Activated CD8-positive, alpha-beta T cell treated with anti-CD3 and anti-CD28 coated beads for 36 hours (primary cell): ENCODE data around the gene SAFB. TPM values are rescaled to one million over a fixed set of nuclear protein-coding genes. Genes with fewer than 3 reads are reported as not detected.

Source experiments
- ATAC-seq: fragments of 200-7000 bp; cut with Tn5 transposase; one replicate; pipeline ENCODE4 v1.10.0; 2021; ENCODE audit warnings: mild to moderate bottlenecking, moderate library complexity
- CTCF ChIA-PET: fragments of 350-600 bp; sonication (Branson Sonifier 250); formaldehyde crosslinking; loops from one replicate; lab custom pipeline; 2021; ENCODE audit warnings: antibody characterized with exemption; lab: Charles Lee
- POLR2A ChIA-PET: fragments of 350-600 bp; sonication (Branson Sonifier 250); formaldehyde crosslinking; loops from one replicate; lab custom pipeline; 2021; ENCODE audit warnings: antibody characterized with exemption; lab: Charles Lee
- DNase-seq: peaks from one replicate; pipeline ENCODE4 v3.0.0-alpha.2; 2020
- H3K27ac Mint-ChIP-seq: one replicate; pipeline ENCODE4 v1.8.0; 2021; ENCODE audit warnings: mild to moderate bottlenecking, mixed read lengths
- H3K27me3 Mint-ChIP-seq: one replicate; pipeline ENCODE4 v1.8.0; 2021; ENCODE audit warnings: mixed read lengths
- H3K36me3 Mint-ChIP-seq: one replicate; pipeline ENCODE4 v1.8.0; 2021; ENCODE audit warnings: low read depth, mixed read lengths
- H3K4me1 Mint-ChIP-seq: one replicate; pipeline ENCODE4 v1.8.0; 2021; ENCODE audit warnings: low read depth, mixed read lengths
- H3K4me3 Mint-ChIP-seq: one replicate; pipeline ENCODE4 v1.8.0; 2021; ENCODE audit warnings: mild to moderate bottlenecking, moderate library complexity, mixed read lengths
- H3K9me3 Mint-ChIP-seq: one replicate; pipeline ENCODE4 v1.8.0; 2021; ENCODE audit warnings: mixed read lengths
- CTCF ChIP-seq: fragments of 200-600 bp; IDR thresholded peaks from one replicate; pipeline ENCODE4 v1.8.0; 2022; ENCODE audit warnings: antibody characterized with exemption, mild to moderate bottlenecking
- intact Hi-C: fragments of 100-400 bp; cut with micrococcal nuclease; formaldehyde crosslinking; loops from one replicate; pipeline ENCODE4 v1.10.0; 2022
- total RNA-seq, 2 experiments: library from RNA; stranded (reverse); gene quantifications; one replicate each; pipeline ENCODE4 v1.2.3, GENCODE V29; 2021

Gene SAFB
- total RNA-seq, 2 experiments from 2014 or later = 124 to 132 TPM

DNA sequence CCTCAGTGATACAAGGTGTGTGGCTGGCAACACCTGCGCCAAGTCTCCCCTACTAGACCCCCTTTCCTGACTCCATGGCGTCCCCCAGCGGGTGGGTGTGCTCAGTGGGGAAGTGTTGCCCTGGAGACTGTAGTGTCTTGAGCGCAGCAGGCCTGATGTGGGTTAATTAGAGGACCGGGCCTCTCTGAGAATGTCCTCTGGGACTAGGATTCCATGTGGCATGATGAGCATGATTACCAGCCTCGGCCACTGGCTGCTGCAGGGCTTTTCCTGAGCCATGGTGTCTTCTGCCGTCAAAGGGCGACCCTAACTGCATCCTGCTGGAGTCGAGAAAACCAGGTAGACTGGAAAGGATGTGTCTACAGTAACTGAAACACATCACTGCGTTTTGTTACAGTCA lies 29.4 kb downstream of the SAFB start:
- Mint-ChIP-seq H3K27ac (no peak overlapping the region), H3K27me3 (no peaks in the 10 kb centered on the region), H3K4me3 (no peak overlapping the region), H3K9me3 (no peaks in the 10 kb centered on the region), H3K4me1 (no peaks in the 10 kb centered on the region), H3K36me3 (peaks cover 64% of the 10 kb centered on the region)
- CTCF ChIA-PET = no interaction called here
- POLR2A ChIA-PET = no interaction called here
- DNase-seq (no peak), ATAC-seq (no peak)
- no peak for TF ChIP-seq CTCF
- intact Hi-C loops = no loop called here

DNA sequence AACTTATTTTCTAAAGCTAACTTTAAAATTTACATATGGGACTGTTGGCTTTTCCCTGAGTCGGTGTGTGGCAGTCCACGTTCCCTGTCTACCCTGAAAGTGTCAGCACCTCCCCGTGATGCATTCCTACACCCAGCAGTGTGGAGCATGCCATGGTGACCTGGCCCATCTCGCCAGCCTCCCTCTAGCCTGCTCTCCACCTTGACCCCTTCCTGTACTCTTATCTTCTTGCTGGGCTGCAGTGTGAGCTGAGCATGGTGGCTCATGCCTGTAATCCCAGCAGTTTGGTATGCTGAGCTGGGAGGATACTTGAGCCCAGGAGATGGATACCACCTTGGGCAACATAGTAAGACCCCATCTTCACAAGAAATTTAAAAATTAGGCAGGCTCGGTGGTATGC lies 32.0 kb downstream of the SAFB start:
- ChIA-PET POLR2A (interaction anchor here (1.0 to 1.2 kb wide), 2 partner anchors 9 to 36 kb away, joined by 3 read pairs; no protein-coding TSS in a partner anchor), CTCF (interaction anchor here (1.4 kb wide), 1 partner anchor 10 kb away, joined by 3 read pairs; no protein-coding TSS in a partner anchor)
- Mint-ChIP-seq H3K4me3 (no peak overlapping the region), H3K4me1 (no peaks in the 10 kb centered on the region), H3K27ac (no peak overlapping the region), H3K27me3 (no peaks in the 10 kb centered on the region), H3K9me3 (no peaks in the 10 kb centered on the region), H3K36me3 (peaks cover 59% of the 10 kb centered on the region)
- TF ChIP-seq CTCF = no peak
- DNase-seq (no peak), ATAC-seq (no peak)
- intact Hi-C loops = no loop called here

DNA sequence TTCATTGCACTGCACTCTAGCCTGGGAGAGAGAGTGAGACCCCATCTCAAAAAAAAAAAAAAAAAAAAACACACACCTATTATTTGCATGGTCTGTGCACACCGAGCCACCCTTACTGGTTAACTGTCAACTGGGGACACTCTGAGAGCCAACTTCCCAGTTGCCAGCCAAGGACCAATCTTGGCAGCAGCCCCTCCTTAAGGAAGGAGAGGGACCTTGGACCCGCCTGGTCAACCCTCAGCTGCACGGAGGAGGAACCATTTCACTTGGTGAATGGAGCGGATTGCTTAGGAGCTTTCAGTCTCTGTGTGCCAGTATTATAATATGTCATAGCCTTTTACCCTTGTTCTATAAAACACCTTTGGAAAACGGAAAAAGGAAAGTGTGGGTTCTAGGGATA lies 32.5 kb downstream of the SAFB start:
- Mint-ChIP-seq H3K4me1 (no peaks in the 10 kb centered on the region), H3K27ac (no peak overlapping the region), H3K4me3 (no peak overlapping the region), H3K36me3 (peaks cover 56% of the 10 kb centered on the region), H3K27me3 (no peaks in the 10 kb centered on the region), H3K9me3 (no peaks in the 10 kb centered on the region)
- ChIA-PET CTCF (no interaction called here), POLR2A (interaction anchor here (1.0 kb wide), 1 partner anchor 9 kb away, joined by 3 read pairs; no protein-coding TSS in a partner anchor)
- DNase-seq = no peak
- ATAC-seq = no peak
- no peak for TF ChIP-seq CTCF
- intact Hi-C loops = no loop called here

- intact Hi-C loops = no loop called here
- no peaks in the 10 kb centered on the region for H3K9me3 Mint-ChIP-seq
- POLR2A ChIA-PET = no interaction called here
- ATAC-seq = no peak
- H3K4me3 Mint-ChIP-seq = no peak overlapping the region
- DNase-seq = no peak
- no peaks in the 10 kb centered on the region for H3K27me3 Mint-ChIP-seq
- peaks cover 6% of the 10 kb centered on the region for H3K4me1 Mint-ChIP-seq
- no peak for TF ChIP-seq CTCF
- CTCF ChIA-PET = interaction anchor here (1.3 kb wide), 1 partner anchor 28 kb away, joined by 3 read pairs; the partner anchor contains the start of gene RPL36
- H3K27ac Mint-ChIP-seq = no peak overlapping the region
- H3K36me3 Mint-ChIP-seq = peaks cover 47% of the 10 kb centered on the region
Measured at GRCh38 chr19:5661483-5661882, 38.6 kb downstream of the SAFB start.

DNA sequence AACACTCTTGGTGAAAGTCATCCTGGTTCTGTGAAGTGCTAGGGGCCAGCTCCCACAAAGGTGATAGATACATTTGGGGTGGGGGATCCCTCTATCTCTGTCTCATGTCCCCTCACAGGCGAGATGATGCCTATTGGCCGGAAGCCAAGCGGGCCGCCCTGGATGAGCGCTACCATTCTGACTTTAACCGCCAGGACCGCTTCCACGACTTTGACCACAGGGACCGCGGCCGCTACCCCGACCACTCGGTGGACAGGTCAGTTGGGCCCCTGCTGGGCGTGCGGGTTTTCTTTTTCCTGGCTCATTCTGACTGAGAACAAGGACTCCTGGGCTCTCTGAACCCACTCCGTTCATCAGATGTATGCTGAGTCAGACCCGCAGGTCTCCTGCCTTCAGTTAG lies 41.0 kb downstream of the SAFB start:
- Mint-ChIP-seq H3K36me3 (peaks cover 52% of the 10 kb centered on the region), H3K4me3 (no peak overlapping the region), H3K27ac (no peak overlapping the region), H3K4me1 (peaks cover 6% of the 10 kb centered on the region), H3K9me3 (no peaks in the 10 kb centered on the region), H3K27me3 (no peaks in the 10 kb centered on the region)
- ChIA-PET POLR2A (no interaction called here), CTCF (no interaction called here)
- intact Hi-C loops = no loop called here
- ATAC-seq (no peak), DNase-seq (no peak)
- no peak for TF ChIP-seq CTCF
